GM18519 (cell line): ENCODE data around the gene SDK1.
"Not testable (repeated sequence)": the region's sequence is repeated elsewhere in the genome, so short reads cannot be mapped to it uniquely, and the experiment has no call there.

ENCODE experiments used
- ATAC-seq: cut with Tn5 transposase; IDR thresholded peaks from one replicate; pipeline ENCODE4 v1.9.1; 2021; ENCODE audit warnings: mild to moderate bottlenecking, moderate library complexity; ENCODE audit not compliant: unreplicated experiment, low FRiP score

SDK1 gene

DNA sequence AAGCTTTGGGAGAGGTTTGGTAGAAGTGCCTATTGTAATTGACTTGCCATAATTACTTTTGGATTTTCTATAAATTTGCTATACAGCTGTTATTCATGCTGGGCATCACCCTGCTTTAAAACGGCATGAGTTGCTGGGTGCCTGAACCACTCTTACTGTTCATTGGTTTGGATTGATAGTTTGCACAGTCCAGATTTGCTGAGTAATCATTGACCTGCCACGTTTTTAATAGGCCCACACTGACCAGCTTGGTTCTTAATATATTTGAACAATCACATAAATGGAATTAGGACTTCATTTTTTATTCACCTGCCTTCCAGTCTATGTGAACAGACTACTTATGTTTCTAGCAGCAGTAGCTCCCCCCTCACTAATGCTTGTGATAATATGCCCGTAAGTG is 630.8 kb downstream of the SDK1 start:
- ATAC-seq: no peak

DNA sequence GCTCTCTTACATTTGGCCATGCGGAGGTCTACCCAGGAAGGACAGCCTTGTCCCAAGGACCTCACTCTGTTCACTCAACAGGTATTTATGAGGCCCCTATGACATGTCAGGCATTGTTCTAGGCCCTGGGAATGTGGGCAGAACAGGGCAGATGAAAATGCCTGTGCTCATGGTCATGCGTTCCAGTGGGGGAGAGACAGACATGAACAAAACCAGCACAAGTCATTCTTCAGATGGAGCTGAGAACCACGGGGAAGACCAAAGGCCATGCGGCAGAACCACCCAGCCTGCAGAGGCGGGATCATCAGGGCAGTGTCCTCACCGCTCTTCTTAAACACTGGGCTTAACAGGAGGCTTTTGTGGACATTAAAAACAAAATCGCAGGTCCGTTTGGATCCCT is 636.1 kb downstream of the SDK1 start:
- no peak for ATAC-seq

DNA sequence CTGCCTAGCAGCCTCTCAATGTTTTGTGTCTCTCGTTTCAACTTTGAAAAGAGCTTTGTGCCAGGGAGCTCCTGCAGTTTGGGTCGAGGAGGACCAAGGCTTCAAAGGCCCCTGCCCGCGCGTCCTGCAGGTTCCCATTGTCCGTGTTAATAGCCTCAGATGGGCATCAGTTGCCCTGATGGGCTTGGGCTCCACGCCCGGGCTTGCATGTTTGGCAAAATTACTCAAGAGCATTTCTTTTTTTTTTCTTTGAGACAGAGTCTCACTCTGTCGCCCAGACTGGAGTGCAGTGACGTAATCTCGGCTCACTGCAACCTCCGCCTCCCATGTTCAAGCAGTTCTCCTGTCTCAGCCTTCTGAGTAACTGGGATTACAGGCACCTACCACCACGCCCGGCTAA is 636.6 kb downstream of the SDK1 start:
- ATAC-seq: no peak

DNA sequence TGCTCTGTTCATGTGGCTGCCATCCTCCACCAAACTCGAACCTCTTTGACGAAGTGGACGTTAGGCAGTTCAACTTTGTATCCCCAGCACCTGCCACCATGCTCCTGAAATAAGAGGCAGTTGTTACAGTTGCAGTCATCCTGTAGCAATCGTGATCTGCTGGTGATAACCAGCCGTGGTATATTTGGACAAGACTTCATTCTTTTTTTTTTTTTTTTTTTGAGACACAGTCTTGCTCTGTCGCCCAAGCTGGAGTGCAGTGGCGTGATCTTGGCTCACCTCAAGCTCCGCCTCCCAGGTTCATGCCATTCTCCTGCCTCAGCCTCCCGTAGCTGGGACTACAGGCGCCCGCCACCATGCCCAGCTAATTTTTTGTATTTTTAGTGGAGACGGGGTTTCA is 640.7 kb downstream of the SDK1 start:
- ATAC-seq: not testable (repeated sequence)

DNA sequence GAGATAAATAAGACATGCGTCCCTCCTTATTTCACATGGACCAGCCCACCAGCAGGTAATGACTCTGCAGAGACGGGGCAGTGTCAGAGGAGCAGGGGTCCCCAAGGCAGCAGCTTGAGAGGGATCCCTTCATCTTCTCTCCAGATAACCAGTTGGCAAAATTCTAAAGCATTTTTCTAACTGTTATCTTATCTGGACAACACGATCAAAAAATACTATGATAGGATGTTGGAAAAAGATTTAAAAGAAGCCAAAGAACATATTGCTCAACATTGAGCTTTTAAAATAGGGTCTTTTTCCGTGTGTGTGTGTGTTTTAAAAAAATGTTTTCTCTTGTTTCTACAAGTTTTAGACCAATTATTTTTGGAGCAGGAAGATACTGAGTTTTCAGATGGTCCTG is 641.2 kb downstream of the SDK1 start:
- no peak for ATAC-seq

DNA sequence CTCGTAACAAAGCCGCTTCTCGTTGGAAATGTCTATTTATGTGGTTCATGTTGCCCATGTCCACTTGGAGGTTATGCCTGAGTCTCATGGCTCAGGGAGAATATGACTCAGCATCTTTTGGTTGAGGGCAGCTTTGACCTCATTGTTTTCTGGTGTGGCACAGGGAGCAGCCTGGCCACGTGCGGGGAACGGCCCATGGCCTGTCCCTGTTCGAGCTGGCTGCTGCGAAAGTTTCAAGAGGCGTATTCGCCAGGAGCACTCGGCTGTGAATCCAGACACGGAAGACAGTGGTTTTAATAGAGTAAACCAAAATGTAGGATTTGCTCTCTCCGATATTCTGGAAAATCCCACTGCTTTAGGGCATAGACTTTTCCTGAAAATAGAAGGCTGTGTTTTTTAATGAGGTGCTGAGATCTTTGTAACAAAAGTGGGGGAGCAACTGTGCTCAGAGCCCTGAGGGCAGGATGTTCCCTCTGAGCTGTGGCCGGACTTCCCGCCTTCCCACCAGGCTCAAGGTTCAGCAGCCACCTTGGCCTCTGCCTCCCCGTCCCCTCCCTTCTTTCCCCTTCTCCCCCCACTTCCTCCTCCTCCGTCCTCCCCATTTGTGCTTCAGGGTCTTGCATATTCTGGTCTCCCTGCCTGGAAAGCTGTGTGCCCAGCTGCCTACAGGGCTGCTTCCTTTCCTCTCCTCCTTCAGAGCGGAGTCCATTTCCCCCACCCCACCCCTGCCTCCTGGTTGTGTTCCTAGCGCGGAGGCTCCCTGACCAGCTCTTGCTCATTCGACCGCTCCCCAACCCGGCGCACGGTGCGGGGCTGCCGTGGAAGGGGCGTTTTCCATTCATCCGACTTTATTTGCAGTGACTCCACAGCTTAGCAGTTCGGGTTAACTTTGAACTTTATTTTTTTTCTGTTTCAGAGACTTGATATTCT is 642.0 kb downstream of the SDK1 start:
- no peak for ATAC-seq

DNA sequence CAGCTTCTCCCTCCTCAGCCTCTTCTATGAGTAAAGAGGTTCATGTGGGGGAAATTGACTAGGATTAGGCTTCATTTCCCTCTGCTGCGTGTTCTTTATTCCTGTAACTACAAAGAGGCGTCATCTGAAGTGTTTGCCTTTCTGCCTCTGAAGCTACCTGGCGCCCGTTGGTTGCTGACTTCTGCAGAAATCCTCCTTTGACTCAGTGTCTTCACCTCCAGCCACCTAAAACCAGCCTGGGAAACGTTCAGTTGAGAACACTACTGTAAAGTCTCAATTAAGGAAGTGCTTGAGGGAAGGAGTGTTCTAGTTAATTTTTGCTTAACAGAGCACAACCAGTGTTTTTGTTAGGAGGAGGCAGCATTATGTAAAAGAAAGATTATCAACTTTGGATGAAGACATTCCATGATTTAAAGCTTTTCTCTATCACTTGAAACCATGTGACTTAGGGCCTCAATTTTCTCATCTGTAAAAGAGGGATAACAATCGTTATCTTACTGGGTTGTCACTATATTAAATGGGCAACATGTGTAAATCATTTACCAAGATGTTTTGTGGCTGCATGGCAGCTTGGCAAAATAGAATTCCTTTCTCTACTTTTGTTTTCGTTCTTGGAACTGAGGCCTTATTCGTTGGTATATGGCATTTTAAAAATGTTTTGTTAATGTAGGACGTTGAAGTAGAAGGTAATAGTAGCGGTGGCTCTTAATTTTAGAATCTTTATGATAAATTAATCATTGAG is 642.9 kb downstream of the SDK1 start:
- no peak for ATAC-seq

DNA sequence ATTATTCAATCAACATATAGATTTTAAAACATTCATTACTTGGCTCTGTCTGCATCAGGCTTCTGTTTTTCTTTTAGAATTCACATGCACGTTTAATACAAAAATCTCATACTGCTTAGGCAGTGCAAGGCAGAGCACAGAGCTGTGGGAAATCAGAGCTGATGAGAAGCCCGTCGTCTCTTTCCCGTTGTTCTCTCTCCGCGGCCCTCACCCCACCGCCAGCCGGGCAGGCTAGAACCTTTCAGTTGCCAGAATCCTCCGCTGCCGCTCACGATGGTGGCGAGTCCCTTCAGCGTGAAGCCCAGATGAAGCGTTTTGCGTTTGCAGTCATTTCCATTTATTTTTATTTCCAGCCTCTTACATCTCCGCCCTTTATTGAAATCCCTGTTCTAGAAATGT is 648.2 kb downstream of the SDK1 start:
- no peak for ATAC-seq

DNA sequence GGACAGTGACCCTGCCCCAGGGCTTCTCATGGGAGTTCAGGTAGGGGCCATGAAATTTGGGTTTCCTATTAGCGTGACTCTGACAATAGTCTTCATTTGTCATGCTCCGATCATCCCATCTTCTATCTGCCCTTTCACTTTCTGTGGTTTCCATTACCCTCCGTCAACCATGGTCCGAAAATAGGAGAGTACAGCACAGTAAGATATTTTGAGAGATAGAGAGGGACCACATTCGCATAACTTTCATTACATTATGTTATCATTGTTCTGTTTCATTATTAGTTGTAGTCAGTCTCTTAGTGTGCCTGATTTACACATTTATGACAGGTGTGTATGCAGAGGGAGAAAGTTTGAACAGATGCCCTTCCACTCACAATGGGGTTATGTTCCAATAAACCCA is 649.2 kb downstream of the SDK1 start:
- ATAC-seq: peak; percentile 73

DNA sequence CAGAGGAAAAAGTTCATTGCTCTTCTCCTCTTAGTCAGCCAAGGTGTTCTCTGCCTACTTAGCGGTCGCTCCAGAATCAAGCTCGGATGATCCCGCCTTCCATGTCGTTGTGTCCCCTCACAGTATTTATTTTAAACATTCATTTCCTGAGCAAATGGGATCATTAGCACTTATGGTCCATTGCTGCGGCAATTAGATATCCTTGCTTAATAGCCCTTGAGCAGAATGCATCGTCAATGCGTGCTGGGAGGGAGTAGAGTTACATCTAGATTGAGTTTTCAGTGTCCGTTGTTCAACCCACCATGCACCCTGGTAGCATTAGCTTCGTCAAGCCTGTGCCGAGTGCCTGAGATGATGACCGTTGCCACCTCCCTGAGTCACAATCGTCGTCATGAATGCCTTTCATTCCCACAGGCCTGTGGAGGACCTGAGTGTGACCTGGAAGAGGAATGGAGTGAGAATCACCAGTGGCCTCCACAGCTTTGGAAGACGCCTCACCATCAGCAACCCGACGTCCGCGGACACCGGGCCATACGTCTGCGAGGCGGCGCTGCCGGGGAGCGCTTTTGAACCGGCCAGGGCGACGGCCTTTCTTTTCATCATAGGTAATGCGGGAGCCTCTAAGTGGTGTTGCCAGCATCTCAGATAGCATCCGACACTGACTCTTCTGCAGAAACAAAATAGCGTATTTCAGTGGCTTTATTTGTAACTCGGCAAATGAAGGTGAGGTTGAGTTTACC is 650.4 kb downstream of the SDK1 start:
- ATAC-seq: no peak

DNA sequence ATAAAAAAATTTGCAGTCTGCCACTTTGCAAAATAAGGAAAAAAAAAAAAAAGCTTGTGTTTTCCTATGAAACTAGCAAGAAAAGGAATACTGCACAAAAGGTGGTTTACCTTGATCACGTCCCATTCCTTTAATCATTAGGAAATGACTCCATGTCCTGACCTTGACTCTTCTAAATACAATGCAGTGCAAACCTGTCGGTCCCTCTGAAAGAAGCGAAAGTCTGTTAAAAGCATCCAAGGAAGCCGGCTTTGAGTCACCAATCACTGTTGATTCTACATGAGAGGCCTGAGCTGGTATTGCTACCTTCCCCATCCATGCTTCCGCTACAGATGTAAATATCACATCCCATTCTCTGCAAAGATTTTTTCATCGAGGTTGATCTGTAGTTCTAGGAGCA is 652.1 kb downstream of the SDK1 start:
- ATAC-seq: no peak

DNA sequence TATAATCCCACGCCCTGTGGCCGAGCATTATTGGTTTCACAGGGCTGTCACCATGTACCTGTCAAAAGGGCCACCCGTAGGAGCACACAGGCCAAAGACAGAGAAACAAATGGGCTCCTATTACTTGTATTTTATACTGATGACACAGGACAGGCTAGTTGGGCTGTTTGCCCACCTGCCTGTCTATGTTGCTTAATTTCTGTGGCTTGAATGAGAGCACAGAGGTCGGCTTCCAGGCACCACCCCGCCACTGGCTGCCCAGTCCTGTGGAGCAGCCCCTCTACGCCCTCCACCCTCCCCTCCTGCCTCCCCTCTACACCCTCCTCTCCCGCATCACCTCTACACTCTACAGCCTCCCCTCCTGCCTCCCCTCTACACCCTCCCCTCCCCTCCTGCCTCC is 652.9 kb downstream of the SDK1 start:
- ATAC-seq: no peak

DNA sequence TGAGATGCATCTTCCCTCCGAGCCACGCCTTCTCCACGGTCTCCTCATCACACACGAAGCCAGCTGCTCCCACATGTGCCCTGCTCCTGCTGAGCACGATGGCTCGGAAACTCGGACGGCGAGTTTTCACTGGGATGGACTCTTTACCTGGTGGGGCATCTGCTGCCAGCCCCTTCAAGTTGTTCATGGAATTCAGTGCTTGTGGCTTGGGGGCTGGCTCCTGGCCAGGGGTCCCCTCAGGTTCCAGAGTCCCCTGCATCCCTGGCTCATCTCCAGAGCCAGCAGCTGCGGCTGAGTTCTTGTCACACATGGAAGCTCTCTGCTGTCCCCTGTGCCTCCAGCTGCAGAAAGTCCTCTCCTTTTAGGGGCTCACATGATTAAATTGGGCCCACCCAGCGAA is 654.0 kb downstream of the SDK1 start:
- no peak for ATAC-seq

DNA sequence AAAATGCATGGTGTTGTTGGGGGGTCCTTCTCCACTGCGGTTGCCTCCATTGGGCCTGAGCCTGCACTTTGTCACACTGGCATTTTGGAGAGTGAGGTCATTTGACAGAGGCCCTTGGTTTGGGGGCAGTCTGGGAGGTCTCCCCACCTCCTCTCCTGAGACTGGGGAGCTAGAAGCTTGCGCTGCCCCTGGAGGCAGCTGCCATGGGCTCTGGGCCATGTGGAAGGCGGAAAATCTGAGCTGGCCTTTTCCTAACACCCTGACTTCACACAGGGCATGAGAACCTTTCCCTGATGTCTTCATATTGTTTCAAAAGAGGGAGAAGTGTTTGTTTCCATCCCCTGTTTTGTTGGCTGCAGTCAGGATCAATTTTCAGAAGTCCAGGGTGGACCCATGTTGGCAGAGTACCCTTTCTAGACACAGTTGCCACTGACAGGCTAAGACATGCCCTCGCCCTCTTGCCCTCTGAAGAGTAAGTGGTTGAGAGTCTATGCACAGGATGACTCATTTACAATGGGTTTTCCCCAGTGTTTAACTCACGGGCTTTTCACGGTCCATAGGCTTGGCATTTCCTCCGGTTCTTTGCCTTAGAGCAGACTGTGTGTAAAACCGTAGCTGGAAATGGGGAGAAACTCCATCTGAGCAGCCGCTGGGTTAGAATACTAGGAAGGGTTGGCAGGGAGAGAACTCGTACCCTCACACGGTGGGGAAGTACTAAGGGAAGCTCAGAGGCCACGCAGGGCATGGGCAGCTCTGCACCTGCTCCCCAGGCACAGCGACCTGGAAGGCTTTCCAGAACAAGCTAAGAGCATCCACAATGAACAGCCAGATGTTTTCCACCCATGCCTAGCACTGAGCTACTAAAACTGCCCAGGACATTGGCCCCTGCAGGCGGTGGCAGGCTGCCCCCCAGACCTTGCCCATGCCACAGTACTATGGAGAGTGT is 655.0 kb downstream of the SDK1 start:
- ATAC-seq: peak; percentile 52

DNA sequence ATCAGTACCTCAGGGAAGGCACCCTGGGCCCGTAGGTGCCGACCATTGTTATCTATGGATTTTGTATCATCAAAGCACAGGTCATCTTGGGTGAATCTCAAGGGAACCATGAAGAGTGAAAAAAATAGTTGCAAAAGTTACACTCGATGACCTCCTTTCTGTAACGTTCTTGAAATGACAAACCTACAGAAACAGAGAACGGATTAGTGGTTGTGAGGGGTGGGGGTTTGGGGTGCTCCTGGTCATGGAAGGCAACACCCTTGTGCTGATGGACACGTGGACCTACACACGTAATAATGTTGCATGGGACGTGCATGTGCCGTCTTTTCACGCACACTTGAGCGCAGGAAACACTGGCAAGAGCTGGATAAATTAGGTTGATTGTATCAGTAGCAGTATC is 655.9 kb downstream of the SDK1 start:
- ATAC-seq: peak; percentile 32

DNA sequence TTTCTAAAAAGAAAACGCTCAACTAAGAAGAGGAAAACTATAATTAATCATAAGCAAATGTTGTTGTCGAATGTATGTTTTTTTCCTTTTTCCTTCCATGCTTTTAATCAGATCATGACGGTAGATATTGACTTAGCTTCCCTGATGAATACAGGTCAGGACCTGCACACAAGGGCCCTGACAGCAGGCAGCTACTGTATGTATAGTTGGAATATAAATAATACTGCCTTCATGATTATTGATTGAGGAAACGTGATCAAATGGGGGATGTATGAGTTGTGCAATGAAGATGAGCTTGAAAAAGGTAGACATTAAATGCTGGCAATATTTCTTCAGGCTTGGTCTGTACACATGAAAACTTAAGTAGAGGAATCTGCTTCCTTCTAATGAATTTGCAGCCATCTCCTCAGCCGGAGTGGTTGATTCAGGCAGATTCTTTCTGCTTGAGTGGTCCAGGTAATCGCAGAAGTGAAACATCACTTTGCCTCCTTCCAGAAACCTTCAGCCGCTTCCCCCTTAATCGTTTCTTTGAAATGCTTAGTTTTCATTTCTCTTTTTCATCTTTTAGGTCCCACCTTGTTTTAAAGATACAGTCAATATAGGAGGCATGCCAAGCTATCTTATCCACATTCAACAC is 656.5 kb downstream of the SDK1 start:
- ATAC-seq: peak; percentile 44

DNA sequence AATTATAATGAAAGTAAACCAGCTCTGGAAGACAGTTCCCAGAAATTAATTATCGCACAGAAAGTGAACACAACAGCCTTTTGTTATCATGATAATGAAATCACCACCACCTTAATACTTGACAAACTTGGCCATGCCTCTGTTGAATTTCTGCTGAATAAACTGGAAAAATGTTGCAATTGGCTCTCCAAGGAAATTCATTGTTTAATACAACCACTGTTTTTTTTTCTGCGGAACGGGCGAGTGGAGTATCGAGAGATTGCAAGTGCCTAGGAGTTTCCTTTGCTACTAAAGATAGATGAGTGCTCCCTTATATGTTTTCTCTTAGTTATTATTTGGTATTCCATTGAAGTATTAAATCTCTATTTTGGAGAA is 657.0 kb downstream of the SDK1 start:
- no peak for ATAC-seq

DNA sequence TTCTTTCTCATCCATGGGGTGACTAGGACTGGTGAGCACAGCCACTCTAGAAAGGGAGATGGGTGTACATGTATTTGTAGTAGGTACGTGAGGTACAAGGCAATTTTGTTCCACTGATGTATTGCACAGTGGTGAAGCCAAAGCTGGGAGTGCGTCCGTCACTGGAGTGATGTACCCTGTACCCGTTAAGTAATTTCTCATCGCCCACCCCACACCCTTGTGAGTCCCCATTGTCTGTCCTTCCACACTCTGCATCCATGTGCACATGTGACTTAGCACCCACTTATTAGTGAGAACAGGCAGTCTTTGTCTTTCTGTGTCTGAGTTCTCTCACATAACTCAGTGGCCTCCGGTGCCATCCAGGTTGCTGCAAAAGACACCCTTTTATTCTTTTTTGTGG is 658.3 kb downstream of the SDK1 start:
- no peak for ATAC-seq

DNA sequence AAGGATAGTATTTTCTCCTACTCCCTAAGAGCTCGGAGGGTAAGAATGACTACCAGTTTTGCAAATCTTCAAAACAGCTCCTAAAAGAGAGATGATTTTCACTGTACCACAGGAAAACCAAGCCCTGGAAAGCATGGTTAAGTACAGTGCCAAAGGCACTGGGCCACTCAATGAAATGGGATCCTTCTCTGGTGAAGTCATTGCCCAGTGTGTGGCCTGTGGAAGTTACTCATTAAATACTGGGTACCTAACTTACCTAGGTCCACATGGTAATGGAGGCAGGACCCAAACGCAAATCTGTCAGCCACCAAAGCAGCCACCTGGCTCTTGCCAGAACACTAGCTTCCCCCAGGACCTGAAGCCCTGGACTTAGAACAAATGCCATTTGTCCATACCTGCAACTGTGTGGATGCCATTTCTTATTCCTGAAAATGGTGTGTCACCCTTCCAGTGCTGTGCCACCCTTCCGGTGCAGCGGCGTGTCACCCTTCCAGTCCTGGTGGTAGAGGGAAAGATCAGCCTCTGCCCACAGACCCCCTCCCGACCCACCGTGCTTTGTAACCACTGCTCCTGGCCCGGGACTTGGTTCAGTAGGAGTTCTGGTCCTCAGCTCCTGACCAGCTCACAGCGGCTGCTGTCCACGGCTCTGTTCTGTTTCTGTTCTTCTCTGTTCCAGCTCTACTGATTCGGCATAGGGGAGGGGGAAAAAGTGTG is 659.2 kb downstream of the SDK1 start:
- ATAC-seq: no peak
